GM18861 (cell line): ENCODE data around the gene LTO1.

ENCODE experiments used
- ATAC-seq: cut with Tn5 transposase; IDR thresholded peaks from one replicate; pipeline ENCODE4 v1.9.1; 2021; ENCODE audit not compliant: unreplicated experiment

Gene LTO1, protein sequence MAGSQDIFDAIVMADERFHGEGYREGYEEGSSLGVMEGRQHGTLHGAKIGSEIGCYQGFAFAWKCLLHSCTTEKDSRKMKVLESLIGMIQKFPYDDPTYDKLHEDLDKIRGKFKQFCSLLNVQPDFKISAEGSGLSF

DNA sequence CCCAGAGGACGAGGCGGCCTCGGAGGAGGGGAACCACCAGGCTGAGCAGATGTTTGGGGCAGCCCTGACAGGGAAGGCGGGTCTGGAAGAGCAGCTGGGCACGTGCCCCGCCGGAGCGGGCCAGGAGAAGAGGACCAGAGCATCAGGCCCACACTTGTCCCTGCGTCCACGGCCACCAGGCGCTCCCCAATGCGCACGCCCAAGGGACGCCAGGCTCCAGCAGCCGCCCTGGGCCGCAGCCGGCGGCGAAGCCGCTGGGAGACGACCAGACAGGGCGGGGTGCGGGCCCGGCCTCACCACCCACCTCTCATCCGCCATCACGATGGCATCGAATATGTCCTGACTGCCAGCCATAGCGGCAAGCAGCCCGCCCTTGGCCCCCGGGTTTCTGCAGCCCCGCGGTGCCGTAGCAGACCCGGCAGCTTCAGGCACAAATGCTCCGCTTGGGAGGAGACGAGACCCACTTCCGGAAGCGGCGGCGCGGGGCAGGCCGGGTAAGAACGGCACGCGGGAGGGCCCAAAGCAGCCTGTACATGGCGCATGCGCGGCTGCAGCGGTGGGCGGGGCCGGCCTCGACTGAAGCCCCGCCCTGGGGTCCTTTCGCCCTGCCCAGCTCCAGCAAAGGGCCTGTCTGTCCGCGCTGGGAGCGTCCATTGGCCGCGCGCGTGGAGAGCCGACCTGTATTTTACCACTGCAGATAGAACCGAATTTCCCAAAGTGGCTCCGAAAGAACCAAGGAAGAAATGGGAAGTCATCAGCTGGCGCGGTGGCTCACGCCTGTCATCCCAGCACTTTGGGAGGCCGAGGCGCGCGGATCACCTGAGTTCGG is at the start of gene LTO1:
LTO1 (minus strand) TSS at position 468 of the 829 bp plus-strand sequence; CDS start at position 354, 114 bp downstream.
- ATAC-seq, result peak; percentile 67

DNA sequence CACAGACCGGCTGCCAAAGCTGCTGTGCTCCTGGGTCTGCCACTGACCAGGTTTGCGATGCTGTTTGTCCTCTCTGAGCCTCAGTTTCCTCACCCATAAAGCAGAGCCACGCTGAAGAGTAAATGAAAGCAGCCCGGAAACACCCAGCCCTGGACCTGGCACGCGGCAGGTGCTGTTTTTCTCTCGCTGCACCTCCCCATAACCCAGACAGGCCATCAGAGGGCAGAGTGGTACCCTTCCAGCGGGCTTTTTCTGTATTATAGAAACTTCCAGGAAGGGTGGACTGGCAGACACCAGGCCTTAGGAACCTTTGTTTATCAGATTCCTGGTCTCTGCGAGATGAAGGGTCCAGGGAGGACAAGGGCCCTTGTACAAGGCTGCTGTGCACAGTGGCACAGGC is 46.6 kb upstream of the LTO1 start:
- no peak for ATAC-seq

DNA sequence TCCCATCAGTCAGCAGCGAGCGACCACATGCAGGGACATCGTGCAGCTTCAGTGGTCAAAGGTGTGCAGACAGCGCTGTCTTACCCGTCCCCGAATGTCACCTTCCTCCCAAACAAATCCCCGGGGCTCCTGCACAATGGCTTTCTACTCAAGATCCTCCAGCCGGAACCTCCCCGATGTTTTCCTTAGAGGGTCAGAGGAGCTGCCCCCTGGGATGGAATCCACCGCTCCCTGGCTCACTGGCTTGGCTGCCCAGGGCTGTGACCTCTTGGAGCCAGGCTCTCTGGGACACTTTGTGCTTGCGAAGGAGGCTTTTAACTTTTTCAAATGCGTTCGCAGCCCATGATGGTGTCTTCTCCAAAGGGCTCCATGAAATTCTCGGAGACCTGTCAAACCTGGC is 46.0 kb upstream of the LTO1 start:
- no peak for ATAC-seq

DNA sequence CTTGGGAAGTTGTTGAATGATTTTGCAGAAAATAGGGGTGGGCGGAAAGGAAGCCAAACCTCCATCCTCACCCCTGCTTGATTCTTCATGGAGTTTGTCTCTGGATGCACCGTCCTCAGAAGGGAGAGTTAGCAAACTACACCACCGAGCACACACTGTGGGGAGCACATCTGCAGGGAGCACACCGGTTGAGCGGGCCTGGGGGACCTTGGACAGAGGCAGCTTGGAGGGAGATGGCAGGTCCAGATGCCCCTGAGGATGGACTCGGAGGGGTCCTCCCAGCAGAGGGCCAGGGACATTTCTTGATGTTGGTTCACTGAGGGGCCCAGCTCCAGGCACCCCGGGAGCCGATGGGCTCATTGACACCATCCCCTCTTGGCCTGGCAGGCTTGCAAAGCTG is 43.8 kb upstream of the LTO1 start:
- ATAC-seq, result no peak

DNA sequence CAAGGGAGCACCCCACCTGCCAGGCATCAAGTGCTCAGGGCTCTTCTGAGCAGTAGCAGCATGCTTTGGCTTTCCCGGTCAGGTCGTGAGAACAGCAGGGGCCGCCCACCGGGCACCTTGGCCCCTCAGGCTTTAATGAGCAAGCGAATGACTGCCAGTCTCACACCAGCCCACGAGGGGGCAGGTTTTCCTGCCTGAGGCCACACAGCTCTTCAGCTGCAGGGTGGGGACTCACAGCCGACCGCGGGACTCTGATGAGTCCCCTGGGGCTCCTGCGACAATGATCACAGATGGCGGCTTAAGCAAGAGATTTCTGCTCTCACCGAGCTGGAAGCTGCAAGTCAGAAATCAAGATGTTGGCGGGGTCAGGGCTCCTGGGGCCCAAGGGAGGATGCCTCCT is 43.0 kb upstream of the LTO1 start:
- ATAC-seq, result no peak

DNA sequence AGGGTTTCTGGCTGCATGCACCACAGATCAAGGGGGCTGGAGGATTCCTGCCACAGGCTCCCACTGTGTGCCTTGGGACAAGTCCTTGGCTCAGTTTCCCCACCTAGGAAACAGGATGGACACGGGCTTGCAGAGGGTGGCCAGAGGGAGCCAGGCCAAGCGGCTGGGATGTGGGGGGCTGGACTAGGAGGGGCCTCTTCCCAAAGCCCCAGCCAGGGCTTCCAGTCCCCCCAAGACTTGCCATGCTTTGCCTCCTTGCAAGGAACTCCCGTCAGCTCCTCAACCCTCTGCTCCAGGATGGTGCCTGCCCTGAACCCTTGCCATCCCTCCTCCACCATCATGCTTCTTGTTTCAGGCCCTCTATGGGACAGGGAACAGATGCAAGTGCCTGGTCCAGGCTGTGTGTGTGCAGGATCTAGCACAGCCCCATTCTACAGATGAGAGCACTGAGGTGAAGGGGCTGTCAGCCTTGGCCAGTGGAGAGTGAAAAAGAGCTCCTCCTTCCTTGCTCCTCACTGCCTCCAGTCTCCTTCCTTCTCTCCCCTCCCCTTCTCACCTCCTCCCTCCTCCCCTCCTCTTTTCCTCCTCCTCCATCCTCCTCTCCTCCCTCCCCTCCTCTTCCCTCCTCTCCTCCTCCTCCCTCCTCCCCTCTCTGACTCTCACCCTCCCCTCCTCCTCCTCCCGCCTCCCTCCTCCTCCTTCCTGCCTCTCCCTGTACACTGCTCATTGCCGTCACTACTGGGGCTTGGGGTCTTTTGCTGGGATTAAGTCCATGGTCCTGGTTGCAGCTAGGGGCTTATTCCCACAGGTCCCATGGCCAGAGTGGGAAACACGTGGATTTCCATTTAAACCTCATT is 42.0 kb upstream of the LTO1 start:
- no peak for ATAC-seq

DNA sequence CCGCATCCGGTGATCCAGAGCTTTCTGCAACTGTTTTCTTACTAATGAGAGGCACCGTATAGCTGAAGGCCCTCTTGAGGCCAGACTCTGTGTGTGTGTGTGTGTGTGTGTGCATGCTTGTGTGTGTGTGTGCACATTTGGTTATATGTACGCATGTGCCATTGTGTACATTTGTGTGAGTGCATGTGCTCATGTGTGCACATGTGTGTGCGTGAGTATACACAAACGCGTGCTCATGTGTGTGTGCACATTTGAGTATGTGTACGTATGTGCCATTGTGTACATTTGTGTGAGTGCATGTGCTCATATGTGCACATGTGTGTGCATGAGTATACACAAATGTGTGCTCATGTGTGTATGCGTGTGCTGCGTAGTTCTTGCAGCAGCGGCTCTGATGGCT is 40.9 kb upstream of the LTO1 start:
- ATAC-seq, result no peak

DNA sequence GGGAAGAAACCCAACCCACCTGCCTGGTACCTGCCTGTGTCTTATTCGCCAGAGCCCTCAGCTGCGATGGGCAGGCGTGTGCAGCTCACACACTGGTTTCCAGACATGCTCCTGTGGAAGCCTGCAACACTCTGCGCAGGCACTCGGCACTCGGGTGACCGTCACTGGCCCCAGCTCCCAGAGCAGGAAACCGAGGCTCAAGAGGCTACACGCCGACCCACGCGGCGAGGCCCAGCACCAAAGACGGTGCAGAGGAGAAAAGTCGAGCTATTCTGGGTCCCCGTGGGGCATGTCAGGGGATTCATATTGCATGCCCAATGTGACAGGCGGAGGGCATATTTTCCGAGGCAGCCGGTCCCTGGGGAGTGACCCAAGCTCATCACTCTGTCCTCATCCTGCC is 40.3 kb upstream of the LTO1 start:
- no peak for ATAC-seq

DNA sequence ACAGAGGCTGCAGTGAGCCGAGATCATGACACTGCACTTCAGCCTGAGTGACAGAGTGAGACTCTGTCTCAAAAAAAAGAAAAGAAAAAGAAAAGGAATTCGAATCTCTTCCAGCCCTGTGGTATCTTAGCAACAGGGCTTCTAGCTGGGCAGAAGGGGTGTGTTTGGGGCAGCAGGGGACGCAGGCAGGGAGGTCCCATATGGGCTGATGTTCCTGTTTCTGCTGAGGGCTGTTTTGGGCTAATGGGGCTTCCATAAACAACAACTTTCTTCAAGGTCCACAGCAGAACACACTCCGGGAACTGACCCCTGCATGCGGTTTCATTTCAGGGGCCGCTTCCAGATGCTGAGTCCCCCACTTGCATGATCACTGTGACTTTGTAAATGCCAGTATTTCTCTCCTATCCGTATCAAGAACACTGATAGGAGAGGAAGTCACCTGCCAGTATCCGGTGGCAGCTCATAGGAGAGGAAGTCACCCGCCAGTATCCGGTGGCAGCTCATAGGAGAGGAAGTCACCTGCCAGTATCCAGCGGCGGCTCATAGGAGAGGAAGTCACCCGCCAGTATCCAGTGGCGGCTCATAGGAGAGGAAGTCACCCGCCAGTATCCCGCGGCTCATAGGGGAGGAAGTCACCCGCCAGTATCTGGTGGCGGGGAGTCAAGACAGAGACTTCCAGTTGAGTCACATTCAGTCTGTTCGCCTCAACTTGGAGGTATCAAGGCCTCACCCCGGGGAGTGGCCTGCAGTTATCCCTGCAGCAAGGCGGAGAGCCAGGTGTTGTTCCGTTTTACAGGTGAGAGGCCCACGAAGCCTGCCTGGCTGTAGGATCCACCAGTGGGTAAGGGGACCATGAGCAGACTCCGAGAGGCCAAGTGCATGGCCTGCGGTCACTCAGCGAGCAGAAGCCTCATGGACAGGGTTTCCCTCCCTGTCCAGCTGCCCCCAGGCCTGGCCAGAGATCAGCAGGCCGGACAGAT is 37.0 kb upstream of the LTO1 start:
- no peak for ATAC-seq

DNA sequence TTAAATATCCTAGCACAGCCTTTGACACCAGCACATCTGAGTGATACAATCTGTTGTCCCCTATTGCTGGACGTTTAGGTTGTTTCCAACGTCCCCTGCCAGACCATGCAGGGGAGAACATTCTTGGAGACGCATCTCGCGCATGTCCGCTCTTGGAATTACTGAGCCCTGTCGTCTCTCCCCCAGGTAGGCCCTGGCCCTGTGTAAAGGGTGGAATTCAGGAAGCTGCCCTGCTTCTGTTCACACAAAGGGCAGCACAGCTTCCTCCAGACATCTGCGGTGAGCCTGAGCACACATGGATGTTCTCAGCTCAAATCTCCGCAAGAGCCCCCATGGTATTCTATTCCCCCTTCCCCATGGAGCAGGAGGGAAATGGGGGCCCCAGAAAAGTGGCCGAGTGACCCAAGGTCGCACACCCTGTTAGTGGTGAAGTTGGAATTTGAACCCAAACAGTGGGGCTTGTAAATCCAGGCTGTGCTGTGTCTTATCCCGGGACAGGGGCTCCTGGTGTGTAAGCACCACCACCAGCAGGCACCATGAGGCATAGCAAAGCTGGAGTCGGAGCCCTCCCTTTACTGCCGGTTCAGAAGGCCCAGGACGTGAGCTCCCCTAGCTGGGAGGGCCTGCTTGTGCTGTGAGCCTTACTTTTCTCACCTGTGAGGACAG is 33.7 kb upstream of the LTO1 start:
- ATAC-seq, result no peak

DNA sequence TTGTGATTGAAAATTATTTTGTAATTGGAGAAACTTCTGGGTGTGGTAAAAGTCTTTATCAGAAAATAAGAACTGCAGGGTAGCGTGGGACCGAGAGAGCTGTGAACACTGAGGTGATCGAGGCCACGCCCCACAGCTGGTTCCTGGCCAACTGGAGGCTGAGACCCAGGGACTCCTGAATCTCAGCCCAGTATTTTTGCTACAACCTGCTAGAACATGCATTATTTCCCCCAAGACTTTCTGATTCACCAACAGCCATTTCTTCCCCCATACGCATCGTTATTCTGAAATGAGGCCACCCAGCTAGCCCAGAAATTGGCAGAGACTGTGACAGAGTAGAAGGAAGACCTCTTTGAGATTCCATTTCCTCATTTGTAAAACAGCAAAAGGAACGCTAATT is 32.0 kb upstream of the LTO1 start:
- ATAC-seq, result no peak

DNA sequence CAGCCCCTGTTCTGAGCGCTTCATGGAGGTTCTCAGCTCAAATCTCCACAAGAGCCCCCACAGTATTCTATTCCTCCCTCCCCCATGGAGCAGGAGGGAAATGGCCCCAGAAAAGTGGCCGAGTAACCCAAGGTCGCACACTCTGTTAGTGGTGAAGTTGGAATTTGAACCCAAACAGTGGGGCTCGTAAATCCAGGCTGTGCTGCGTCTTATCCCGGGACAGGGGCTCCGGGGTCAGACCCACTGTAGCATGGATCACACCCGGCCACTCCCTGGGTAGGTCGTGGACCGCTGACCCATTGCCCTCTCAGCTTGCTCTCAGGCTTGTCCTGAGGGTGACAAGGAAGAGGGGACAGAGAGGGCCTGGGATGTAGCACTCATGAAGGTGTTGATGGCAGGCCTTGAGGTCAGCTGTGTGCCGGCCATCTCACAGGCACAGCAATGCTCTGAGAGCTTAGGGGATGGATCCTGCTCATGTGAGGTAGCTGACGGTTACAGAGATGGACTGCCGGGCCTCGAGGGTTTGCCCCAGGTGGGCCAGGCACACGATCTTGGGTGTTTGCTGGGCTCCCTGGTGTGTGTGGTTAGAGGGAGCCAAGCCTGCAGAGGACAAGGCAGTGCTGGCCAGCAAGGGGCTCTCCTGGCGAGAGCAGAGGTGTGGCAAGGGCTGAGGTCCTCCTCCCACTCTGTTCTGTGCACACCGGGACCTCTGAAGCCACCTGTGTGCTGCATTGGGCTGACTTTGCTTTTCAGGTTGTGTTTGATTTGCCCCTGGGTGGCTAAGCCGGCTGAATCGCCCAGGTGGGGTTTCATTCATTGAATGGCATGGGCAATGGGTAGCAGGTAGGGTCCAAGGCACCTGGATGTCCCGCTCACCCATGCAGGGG is 31.0 kb upstream of the LTO1 start:
- no peak for ATAC-seq

DNA sequence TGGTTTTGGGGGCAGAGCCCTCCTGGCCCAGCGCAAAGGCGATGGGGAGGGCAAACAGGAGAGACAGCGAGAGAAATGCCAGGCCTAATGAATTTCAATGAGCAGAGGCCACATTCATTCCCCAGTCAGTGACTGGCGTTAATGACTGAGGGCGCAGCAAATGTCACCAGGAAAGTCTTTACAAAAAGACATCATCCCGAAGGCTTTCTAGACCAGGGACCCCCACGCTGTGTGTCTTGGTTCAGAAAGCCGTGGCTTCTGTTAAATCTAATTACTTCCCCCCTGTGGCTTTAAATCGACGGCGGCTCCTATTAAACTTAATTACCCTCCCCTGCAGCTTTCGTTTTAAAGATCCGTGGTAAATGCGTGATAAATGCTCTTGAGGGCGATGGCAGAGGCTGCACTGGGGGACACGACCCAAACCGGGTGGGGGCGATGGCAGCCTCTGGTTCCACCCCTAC is 30.2 kb upstream of the LTO1 start:
- no peak for ATAC-seq

DNA sequence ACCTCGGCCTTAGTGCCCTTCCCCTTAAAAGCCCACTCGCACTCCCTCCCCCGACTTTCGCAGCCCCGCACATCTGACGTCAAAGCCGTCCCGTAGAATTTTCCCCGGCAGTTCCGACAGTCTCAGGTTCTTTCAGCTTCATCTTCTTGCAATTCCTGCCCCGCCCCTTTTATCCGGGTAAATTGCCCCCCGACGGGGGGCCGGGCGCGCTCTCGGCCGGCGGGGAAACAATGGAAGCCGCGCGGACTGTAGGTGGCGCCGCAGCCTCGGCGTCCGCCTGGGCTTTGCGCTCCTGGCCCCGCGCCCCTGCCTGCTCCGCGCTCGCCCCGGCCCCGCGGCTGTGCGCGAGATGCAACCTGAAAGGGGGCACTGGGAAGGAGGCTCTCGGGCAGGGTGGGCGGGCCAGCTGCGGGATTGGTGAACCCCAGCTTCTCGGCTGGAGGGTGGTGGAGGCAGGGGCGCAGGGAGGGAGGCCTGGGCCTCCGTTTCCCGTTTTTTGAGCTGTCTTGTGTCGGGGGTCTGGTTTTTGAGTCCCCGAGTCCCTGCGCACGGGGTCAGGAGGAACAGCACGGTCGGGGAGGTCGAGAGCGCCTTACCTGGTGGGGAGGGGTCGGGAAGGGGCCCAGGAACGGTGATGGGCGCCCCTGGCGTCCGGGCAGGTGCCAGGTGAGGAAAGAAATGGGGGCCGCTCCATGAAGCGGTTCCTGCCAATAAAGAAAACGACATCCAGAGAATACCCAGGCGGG is 29.5 kb upstream of the LTO1 start:
- ATAC-seq, result no peak

DNA sequence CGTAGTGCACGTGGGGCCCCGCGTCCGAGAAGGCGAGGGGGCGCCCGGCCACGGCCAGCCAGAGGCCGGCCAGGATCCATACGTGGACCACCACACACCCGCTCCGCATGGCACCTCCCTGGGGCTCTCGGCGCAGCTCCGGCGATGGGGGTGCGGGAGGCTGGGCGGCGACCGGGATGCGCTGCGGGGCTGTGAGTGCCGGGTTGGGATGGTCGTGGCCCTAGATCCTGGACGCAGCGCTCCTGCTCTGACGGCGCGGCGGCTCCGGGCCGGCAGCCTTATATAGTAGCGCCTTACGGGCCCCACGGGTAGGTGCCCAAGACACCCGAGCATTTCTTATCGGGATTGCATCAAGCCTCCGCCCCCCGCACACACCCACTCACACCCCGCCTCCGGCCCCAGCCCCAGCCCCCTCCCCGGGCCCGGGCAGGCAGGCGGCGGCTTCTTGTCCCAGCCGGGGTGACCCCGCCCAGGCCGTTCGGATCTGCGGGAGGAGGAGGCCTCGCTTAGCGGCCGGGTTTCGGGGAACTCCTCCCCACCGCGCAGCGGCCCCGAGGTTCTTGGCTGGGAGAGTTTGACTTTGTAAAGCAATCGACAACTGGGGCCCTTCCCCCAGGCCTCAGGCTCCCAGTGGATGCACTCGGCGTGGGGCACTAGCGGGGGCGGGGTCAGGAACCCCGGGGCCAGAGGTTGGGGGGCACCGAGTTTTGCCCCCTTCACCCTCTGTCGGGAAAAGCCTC is 28.8 kb upstream of the LTO1 start, which contains the start of gene FGF19:
FGF19 (minus strand) TSS at position 255 of the 740 bp plus-strand sequence; CDS start at position 109, 146 bp downstream.
- ATAC-seq, result no peak

DNA sequence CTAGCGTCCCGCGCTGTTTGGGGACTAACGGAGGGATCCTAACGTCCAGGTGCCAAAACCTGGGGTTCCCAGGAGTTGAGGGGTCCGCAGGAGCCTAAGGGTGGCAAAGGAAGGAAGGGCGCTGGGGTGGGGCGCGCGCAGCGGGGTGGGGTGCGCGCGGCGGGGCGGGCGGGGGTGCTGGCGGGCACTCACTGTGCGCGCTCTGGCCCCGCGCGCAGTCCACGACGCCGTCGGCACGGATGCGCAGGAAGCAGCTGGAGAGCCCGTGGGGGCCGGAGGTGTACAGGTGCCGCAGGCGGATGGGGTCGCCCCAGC is 28.3 kb upstream of the LTO1 start:
- no peak for ATAC-seq

DNA sequence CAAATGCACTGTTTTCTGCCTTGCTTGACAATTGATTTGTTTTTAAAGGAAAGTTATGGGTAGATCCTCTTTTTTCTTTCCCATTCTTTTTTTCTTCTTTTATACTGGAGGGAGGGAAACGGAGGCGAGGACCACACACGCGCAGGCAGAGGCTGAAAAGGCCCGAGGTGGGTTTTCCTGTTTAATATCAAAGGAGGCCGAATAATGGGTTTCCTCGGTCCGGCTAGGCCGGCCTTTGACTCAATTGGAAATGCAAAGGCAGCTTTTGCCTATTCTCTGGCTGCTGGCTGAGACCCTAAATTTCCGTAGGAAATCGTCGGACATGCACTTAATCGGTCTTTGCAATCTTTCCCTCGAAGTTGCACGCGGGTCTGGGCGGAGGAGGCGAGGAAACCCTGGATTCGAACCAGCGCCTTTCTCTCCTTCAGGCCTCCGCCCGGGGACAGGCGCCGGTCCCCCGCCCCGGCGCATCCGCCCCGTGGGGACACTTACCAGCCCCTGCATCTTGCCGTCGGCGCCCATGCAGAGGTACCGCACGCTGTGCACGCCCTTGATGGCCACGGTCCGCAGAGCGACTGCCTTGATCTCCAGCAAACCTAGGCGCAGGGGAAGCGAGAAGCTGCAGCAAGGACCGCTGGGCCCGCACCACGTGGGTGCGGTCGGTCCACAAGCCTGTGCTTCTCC is 27.8 kb upstream of the LTO1 start:
- ATAC-seq, result no peak
